SK-N-SH (cell line): ENCODE measurements around the gene ESYT3.

Experiments used
- EP300 ChIP-seq, 2 experiments: IDR thresholded peaks; 2 replicates each; pipeline versions ENCODE4 v1.4.0 to v1.6.1; 2012; ENCODE audit warnings: borderline replicate concordance in 1 of 2, low read depth in 1 of 2, low read length in 1 of 2
- EZH2phosphoT487 ChIP-seq: fragments of 200-600 bp; sonication (generic); IDR thresholded peaks from 2 replicates; pipeline ENCODE4 v1.6.1; 2017; ENCODE audit warnings: low read depth, mixed run types, mild to moderate bottlenecking, antibody characterized with exemption, moderate library complexity, borderline replicate concordance
- FOSL2 ChIP-seq: IDR thresholded peaks from 2 replicates; pipeline ENCODE4 v1.4.0; 2012; ENCODE audit warnings: low read depth, mild to moderate bottlenecking, moderate library complexity, borderline replicate concordance
- GATA2 ChIP-seq: sonication (generic); formaldehyde crosslinking; IDR thresholded peaks from 2 replicates; pipeline ENCODE4 v1.5.0; 2020; ENCODE audit warnings: mild to moderate bottlenecking, missing genetic modification reagents
- POLR2AphosphoS5 ChIP-seq: IDR thresholded peaks from 2 replicates; pipeline ENCODE4 v1.6.1; 2012; ENCODE audit warnings: low read depth, low read length
- RAD21 ChIP-seq: IDR thresholded peaks from 2 replicates; pipeline ENCODE4 v1.6.1; 2012; ENCODE audit warnings: mild to moderate bottlenecking, low read length
- REST ChIP-seq: IDR thresholded peaks from 2 replicates; pipeline ENCODE4 v1.6.1; 2012; ENCODE audit warnings: mild to moderate bottlenecking, low read depth, low read length, moderate library complexity
- TEAD4 ChIP-seq: IDR thresholded peaks from 2 replicates; pipeline ENCODE4 v1.4.0; 2012; ENCODE audit warnings: mild to moderate bottlenecking, borderline replicate concordance; ENCODE audit not compliant: insufficient read depth
- YY1 ChIP-seq: IDR thresholded peaks from 2 replicates; pipeline ENCODE4 v1.4.0; 2012; ENCODE audit warnings: low read depth, mild to moderate bottlenecking
- TF ChIP-seq, protein P1 (sequence below): fragments of 200-600 bp; sonication (generic); IDR thresholded peaks from 2 replicates; pipeline ENCODE4 v1.6.1; 2017; ENCODE audit warnings: antibody characterized with exemption, mild to moderate bottlenecking, moderate library complexity
- TF ChIP-seq, protein P2 (sequence below): IDR thresholded peaks from 2 replicates; pipeline ENCODE4 v1.4.0; 2012; ENCODE audit warnings: low read depth, borderline replicate concordance
- TF ChIP-seq, protein P3 (sequence below): fragments of 150-350 bp; IDR thresholded peaks from 2 replicates; pipeline ENCODE4 v1.6.1; 2017; ENCODE audit warnings: antibody characterized with exemption, low read length, low read depth, borderline replicate concordance
- TF ChIP-seq, protein P4 (sequence below): IDR thresholded peaks from 2 replicates; pipeline ENCODE4 v1.4.0; 2012; ENCODE audit warnings: low read depth

DNA sequence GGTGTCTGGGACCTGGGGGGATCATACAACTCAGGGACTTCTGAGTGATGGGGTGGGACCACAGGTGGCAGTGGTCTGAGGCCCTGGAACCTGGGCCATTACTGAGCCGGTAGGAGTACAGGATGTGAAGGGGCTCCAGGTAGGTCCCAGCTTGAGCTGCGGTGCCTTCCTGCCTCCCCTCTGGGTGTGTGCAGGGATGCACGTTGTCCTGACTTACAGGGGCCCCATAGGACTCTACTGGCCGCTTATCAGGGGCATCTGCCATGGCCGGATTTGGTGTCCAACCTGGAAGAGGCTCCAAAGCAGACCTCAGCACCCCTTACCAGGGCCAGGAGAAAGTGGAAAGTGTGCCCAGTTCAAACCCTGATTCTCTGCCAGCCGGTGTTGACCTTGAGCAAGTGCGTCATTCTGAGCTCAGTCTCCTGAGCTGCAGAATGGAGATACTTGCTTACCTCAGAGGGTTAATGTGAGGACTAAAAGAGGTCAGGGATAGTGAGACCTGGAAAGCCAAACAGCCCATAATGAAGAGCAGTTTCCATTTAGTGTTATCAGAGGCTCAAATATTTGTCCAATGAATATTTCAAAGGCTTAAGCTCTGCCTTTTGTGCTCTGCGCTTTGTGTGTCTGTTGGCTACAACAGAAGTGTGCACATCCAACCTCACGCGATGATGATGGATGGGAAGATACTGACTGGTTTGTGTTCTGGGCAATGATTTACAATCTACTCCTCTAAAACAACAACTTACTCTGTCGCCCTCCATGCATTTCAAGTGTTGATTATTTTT is 35.4 kb upstream of the ESYT3 start:
- TF ChIP-seq, protein P1, sequence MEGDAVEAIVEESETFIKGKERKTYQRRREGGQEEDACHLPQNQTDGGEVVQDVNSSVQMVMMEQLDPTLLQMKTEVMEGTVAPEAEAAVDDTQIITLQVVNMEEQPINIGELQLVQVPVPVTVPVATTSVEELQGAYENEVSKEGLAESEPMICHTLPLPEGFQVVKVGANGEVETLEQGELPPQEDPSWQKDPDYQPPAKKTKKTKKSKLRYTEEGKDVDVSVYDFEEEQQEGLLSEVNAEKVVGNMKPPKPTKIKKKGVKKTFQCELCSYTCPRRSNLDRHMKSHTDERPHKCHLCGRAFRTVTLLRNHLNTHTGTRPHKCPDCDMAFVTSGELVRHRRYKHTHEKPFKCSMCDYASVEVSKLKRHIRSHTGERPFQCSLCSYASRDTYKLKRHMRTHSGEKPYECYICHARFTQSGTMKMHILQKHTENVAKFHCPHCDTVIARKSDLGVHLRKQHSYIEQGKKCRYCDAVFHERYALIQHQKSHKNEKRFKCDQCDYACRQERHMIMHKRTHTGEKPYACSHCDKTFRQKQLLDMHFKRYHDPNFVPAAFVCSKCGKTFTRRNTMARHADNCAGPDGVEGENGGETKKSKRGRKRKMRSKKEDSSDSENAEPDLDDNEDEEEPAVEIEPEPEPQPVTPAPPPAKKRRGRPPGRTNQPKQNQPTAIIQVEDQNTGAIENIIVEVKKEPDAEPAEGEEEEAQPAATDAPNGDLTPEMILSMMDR, result no peak
- TF ChIP-seq, protein P2, sequence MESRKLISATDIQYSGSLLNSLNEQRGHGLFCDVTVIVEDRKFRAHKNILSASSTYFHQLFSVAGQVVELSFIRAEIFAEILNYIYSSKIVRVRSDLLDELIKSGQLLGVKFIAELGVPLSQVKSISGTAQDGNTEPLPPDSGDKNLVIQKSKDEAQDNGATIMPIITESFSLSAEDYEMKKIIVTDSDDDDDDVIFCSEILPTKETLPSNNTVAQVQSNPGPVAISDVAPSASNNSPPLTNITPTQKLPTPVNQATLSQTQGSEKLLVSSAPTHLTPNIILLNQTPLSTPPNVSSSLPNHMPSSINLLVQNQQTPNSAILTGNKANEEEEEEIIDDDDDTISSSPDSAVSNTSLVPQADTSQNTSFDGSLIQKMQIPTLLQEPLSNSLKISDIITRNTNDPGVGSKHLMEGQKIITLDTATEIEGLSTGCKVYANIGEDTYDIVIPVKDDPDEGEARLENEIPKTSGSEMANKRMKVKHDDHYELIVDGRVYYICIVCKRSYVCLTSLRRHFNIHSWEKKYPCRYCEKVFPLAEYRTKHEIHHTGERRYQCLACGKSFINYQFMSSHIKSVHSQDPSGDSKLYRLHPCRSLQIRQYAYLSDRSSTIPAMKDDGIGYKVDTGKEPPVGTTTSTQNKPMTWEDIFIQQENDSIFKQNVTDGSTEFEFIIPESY, result no peak
- no peak for TF ChIP-seq FOSL2
- no peak for TF ChIP-seq REST
- no peak for TF ChIP-seq EZH2phosphoT487
- TF ChIP-seq, protein P3, sequence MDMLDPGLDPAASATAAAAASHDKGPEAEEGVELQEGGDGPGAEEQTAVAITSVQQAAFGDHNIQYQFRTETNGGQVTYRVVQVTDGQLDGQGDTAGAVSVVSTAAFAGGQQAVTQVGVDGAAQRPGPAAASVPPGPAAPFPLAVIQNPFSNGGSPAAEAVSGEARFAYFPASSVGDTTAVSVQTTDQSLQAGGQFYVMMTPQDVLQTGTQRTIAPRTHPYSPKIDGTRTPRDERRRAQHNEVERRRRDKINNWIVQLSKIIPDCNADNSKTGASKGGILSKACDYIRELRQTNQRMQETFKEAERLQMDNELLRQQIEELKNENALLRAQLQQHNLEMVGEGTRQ, result no peak
- TF ChIP-seq RAD21, result no peak
- TF ChIP-seq TEAD4, result no peak
- no peak for TF ChIP-seq GATA2 (CRISPR knock-in tag)
- no peak for TF ChIP-seq EP300 (IDR thresholded peaks at IDR 0.05; ENCODE audit: borderline replicate concordance in 1 of 2, low read depth in 1 of 2, low read length in 1 of 2)
- no peak for TF ChIP-seq POLR2AphosphoS5
- TF ChIP-seq, protein P4, sequence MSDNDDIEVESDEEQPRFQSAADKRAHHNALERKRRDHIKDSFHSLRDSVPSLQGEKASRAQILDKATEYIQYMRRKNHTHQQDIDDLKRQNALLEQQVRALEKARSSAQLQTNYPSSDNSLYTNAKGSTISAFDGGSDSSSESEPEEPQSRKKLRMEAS, result no peak
- no peak for TF ChIP-seq YY1
